ACC112 (cell line): ENCODE results near the gene HADH.
"Not testable (repeated sequence)": the region's sequence is repeated elsewhere in the genome, so short reads cannot be mapped to it uniquely, and the experiment has no call there.

ENCODE experiments used
- H2AFZ ChIP-seq: fragments of 200-600 bp; sonication (generic); one replicate; pipeline ENCODE4 v1.6.0; 2017; ENCODE audit warnings: antibody characterized with exemption, low read length; ENCODE audit not compliant: unreplicated experiment
- H3K27ac ChIP-seq: fragments of 200-600 bp; sonication (generic); 2 replicates; pipeline ENCODE4 v1.5.1; 2014; ENCODE audit warnings: low read depth, mild to moderate bottlenecking, antibody characterized with exemption, low read length, moderate library complexity
- H3K27me3 ChIP-seq: fragments of 200-600 bp; sonication (generic); 2 replicates; pipeline ENCODE4 v1.6.1; 2014; ENCODE audit warnings: mild to moderate bottlenecking, antibody characterized with exemption, low read length, moderate library complexity, mixed read lengths; ENCODE audit not compliant: insufficient read depth
- H3K36me3 ChIP-seq: fragments of 200-600 bp; sonication (generic); 2 replicates; pipeline ENCODE4 v1.6.1; 2016; ENCODE audit warnings: mild to moderate bottlenecking, antibody characterized with exemption, low read length, moderate library complexity, mixed read lengths; ENCODE audit not compliant: insufficient read depth
- H3K4me1 ChIP-seq: fragments of 200-600 bp; sonication (generic); one replicate; pipeline ENCODE4 v1.6.1; 2016; ENCODE audit warnings: low read length, mixed read lengths; ENCODE audit not compliant: insufficient read depth, unreplicated experiment, control insufficient read depth
- H3K4me3 ChIP-seq: fragments of 200-600 bp; sonication (generic); 2 replicates; pipeline ENCODE4 v1.5.1; 2014; ENCODE audit warnings: mild to moderate bottlenecking, low read depth, low read length
- H3K79me2 ChIP-seq: fragments of 200-600 bp; sonication (generic); one replicate; pipeline ENCODE4 v1.6.0; 2016; ENCODE audit warnings: low read length; ENCODE audit not compliant: control insufficient read depth, unreplicated experiment, insufficient read depth

The HADH gene

DNA sequence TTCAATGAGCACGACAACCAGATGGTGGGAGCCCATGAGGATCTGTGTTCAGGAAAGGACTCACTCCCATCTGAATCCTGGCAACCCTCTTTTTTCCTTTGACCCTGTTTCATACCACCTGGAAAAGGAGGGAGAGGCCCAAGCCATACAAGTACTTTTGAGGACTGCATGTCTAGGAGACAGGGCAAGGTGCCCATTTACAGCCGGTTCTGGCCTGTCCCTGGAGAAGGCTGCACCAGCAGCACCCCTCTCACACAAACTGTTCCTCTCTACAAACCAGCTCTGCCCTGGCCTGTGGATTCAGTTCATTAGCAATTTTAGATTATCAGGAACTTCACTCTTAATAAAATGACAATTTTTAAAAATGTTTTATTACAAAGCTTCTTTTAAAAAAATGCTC, 57.5 kb downstream of the HADH start:
- Histone ChIP-seq H3K36me3 (no peaks in the 10 kb centered on the region), H3K4me1 (no peaks in the 10 kb centered on the region), H3K79me2 (no peaks in the 10 kb centered on the region), H3K27me3 (no peaks in the 10 kb centered on the region), H2AFZ (no peak overlapping the region), H3K4me3 (no peak overlapping the region), H3K27ac (no peak overlapping the region)

GRCh38 chr4:108048157-108048556, 58.5 kb downstream of the HADH start:
- Histone ChIP-seq H3K36me3 (no peaks in the 10 kb centered on the region), H3K4me3 (no peak overlapping the region), H3K27me3 (peaks cover 9% of the 10 kb centered on the region), H2AFZ (no peak overlapping the region), H3K4me1 (no peaks in the 10 kb centered on the region), H3K79me2 (no peaks in the 10 kb centered on the region), H3K27ac (no peak overlapping the region)

DNA sequence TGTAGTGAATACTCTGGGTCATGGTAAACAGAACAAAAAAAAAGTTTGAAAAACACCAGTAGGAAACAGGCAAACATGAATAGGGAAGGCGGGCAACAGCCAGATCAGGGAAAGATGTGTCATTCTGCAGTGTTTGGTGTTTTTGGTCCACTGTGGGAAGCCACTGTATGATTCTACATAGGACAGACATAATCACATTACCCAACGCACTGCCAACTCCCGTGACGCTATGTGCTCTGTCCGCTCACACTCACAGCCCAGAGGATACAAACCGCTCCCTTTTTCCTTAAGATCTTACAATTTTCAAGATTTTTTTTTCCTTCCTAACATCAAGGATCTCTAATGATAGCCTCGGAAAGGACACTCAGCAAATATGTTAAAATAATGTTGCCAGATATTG, 59.3 kb downstream of the HADH start:
- Histone ChIP-seq H3K27ac (no peak overlapping the region), H3K79me2 (no peaks in the 10 kb centered on the region), H2AFZ (peak overlapping the region; percentile 66)

GRCh38 chr4:108049406-108049805, 59.7 kb downstream of the HADH start:
- Histone ChIP-seq H3K36me3 (no peaks in the 10 kb centered on the region), H3K27ac (no peak overlapping the region), H3K27me3 (peaks cover 22% of the 10 kb centered on the region), H3K79me2 (no peaks in the 10 kb centered on the region), H3K4me3 (peak overlapping the region; percentile 68), H2AFZ (peak overlapping the region; percentile 66), H3K4me1 (no peaks in the 10 kb centered on the region)

More for the DNA sequence above, 59.3 kb downstream of the HADH start:
- H3K27me3 ChIP-seq: peaks cover 18% of the 10 kb centered on the region
- H3K4me3 ChIP-seq: peak overlapping the region; percentile 68
- H3K36me3 ChIP-seq: no peaks in the 10 kb centered on the region
- H3K4me1 ChIP-seq: no peaks in the 10 kb centered on the region

- H2AFZ ChIP-seq, H3K4me1 ChIP-seq, H3K27ac ChIP-seq, H3K79me2 ChIP-seq, H3K36me3 ChIP-seq, H3K4me3 ChIP-seq: not testable (repeated sequence)
- H3K27me3 ChIP-seq: peaks cover 32% of the 10 kb centered on the region
Measured at GRCh38 chr4:108050166-108051111, 60.8 kb downstream of the HADH start.

DNA sequence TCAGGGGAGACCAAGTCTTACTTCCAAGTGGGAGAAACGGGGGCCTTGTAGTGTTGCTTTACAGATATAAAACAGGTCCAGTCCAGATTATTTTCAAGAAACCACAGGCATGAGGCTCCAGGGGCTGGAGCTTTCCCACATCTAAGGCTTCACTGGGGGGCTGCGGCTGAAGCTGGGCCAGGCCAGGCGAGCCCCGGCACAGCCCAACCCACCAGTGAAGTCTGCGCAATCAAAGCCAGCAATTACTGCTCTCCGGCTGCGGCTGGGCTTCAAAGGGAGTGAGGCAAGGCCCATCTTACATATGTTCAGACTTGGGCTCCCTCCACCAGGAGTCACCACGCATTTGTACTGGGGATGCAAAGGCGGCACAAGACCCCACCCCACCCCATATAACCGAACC, 61.7 kb downstream of the HADH start:
- Histone ChIP-seq H2AFZ (no peak overlapping the region), H3K27me3 (peaks cover 38% of the 10 kb centered on the region), H3K4me1 (no peaks in the 10 kb centered on the region), H3K36me3 (no peaks in the 10 kb centered on the region), H3K79me2 (no peaks in the 10 kb centered on the region), H3K4me3 (no peak overlapping the region), H3K27ac (no peak overlapping the region)

- Histone ChIP-seq H3K27me3 (peaks cover 38% of the 10 kb centered on the region), H3K79me2 (no peaks in the 10 kb centered on the region), H2AFZ (no peak overlapping the region), H3K27ac (no peak overlapping the region), H3K4me1 (no peaks in the 10 kb centered on the region), H3K4me3 (no peak overlapping the region), H3K36me3 (no peaks in the 10 kb centered on the region)
Measured at GRCh38 chr4:108052558-108053120, 63.0 kb downstream of the HADH start.

DNA sequence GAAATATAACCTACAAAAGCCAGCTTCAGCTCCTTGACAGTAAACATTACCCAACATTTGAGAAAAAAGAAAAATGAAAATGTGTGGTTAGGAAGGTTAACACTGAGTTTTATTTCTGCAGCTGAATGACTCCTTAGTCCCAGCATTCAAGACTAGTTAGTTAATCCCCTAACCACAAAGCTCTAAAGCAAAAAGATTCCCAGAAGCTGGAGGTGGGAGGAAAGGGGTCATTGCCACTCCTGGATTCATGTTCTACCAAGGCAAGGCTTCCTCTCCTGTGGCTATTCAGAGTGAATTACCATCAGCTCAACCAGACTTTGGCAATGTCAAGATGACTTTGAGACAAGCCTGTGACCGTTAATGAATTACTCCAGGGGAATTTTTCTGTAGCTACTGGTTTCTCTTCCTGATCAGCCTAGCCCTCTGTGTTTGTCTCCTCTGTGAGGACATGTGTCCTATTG, 63.6 kb downstream of the HADH start:
- Histone ChIP-seq H3K79me2 (no peaks in the 10 kb centered on the region), H3K27ac (no peak overlapping the region), H3K27me3 (peaks cover 38% of the 10 kb centered on the region), H3K4me1 (no peaks in the 10 kb centered on the region), H2AFZ (no peak overlapping the region), H3K4me3 (no peak overlapping the region), H3K36me3 (no peaks in the 10 kb centered on the region)

DNA sequence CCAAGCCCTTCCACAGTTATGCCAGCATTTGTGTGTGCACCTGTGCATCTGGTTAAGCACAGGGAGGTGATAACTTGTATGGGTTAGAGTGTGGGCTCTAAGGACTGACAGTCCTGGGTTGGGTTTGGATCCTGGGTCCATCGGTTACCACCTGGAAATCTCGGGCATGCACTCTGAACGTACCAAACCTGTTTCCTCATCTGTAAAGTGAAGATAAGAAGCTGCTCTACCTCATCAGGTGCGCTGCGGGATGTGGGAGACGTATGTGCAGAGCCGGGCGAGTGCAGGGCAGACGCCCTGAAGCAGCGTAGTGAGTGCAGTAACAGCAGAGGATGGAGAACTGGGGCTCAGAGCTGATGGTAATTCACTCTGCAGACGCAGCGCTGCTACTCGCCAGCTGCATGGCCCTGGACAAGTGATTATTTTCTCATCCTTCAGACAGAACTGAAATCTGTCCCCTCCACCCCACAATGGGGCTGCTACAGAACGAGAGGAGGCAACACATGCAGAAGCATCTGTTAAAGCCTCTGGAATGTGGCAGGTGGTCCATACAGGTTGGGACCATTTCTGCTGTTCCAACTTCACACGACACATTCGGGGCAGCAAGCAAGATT, 64.4 kb downstream of the HADH start:
- H2AFZ ChIP-seq: no peak overlapping the region
- H3K4me3 ChIP-seq: no peak overlapping the region
- H3K27me3 ChIP-seq: peaks cover 38% of the 10 kb centered on the region
- H3K4me1 ChIP-seq: no peaks in the 10 kb centered on the region
- H3K27ac ChIP-seq: no peak overlapping the region
- no peaks in the 10 kb centered on the region for H3K79me2 ChIP-seq
- H3K36me3 ChIP-seq: no peaks in the 10 kb centered on the region

DNA sequence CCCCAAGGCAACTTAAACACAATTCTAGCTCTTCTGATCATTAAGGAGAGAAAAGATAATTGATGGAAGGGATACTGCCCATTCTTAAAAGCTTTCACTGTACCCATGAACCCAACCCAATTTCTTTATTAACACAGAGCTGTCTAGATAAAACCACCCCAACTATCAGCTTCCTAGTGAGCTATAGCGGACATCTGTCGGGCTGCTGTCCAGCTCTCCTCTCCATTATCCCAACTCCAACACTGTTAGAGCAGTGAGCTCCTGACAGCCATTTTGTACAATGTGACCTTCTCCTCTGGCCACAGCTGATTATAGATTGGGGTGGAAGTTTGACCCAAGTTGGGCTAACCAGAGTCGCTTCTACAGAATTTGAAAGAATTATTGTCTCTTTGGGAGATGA, 66.1 kb downstream of the HADH start:
- Histone ChIP-seq H3K27ac (no peak overlapping the region), H3K79me2 (no peaks in the 10 kb centered on the region), H3K4me3 (no peak overlapping the region), H3K27me3 (peaks cover 38% of the 10 kb centered on the region), H3K4me1 (no peaks in the 10 kb centered on the region), H2AFZ (no peak overlapping the region), H3K36me3 (no peaks in the 10 kb centered on the region)
